OCI-LY3 (cell line): ENCODE data around the gene KCNG4.

Source experiments
- CTCF ChIP-seq: fragments of 200-600, 300-600 bp; sonication (generic); IDR thresholded peaks from 2 replicates; pipeline ENCODE4 v1.5.1; 2014; ENCODE audit warnings: antibody characterized with exemption, low read length, low read depth
- EZH2phosphoT487 ChIP-seq: fragments of 200-600 bp; shearing (Covaris generic); IDR thresholded peaks from 2 replicates; pipeline ENCODE4 v1.6.1; 2018; ENCODE audit warnings: antibody characterized with exemption, mixed run types, low read depth

- TF ChIP-seq CTCF (no peak), EZH2phosphoT487 (no peak)
These were observed 22.2 kb upstream of the KCNG4 start for GRCh38 chr16:84262031-84262430.
